ENCODE measurements around the gene RB1. TPM values are rescaled to one million over a fixed set of nuclear protein-coding genes. Genes with fewer than 3 reads are reported as not detected.

The RB1 gene
- total RNA-seq, 4 donors from 2014 or later = 18.2 to 79.2 (median 22.7) TPM

- Histone ChIP-seq H3K4me1 (no peaks in the 10 kb centered on the region), H3K27ac (no peak overlapping the region), H3K36me3 (no peaks in the 10 kb centered on the region), H3K9me3 (no peaks in the 10 kb centered on the region), H3K4me3 (no peak overlapping the region), H3K27me3 (no peaks in the 10 kb centered on the region)
- no peak for DNase-seq
- TF ChIP-seq POLR2A (IDR thresholded peaks at IDR 0.05) = no peak
- no peak for TF ChIP-seq CTCF (IDR thresholded peaks at IDR 0.05)
These were observed 126.3 kb downstream of the RB1 start for GRCh38 chr13:48429886-48430285.

- no peaks in the 10 kb centered on the region for H3K27me3 ChIP-seq
- DNase-seq = no peak
- H3K36me3 ChIP-seq = no peaks in the 10 kb centered on the region
- no peaks in the 10 kb centered on the region for H3K4me1 ChIP-seq
- H3K4me3 ChIP-seq = no peak overlapping the region
- no peaks in the 10 kb centered on the region for H3K9me3 ChIP-seq
- H3K27ac ChIP-seq = no peak overlapping the region
- TF ChIP-seq POLR2A (IDR thresholded peaks at IDR 0.05) (no peak), CTCF (IDR thresholded peaks at IDR 0.05) (no peak)
These were observed 127.9 kb downstream of the RB1 start for GRCh38 chr13:48431431-48431830.

- Histone ChIP-seq H3K9me3 (no peaks in the 10 kb centered on the region), H3K36me3 (no peaks in the 10 kb centered on the region), H3K27me3 (no peaks in the 10 kb centered on the region), H3K4me1 (no peaks in the 10 kb centered on the region), H3K4me3 (no peak overlapping the region), H3K27ac (no peak overlapping the region)
- no peak for TF ChIP-seq POLR2A (IDR thresholded peaks at IDR 0.05)
- no peak for TF ChIP-seq CTCF (IDR thresholded peaks at IDR 0.05)
- no peak for DNase-seq
These were observed 128.6 kb downstream of the RB1 start for GRCh38 chr13:48431987-48432615.

- Histone ChIP-seq H3K36me3 (no peaks in the 10 kb centered on the region), H3K9me3 (no peaks in the 10 kb centered on the region), H3K27ac (no peak overlapping the region), H3K27me3 (no peaks in the 10 kb centered on the region), H3K4me1 (no peaks in the 10 kb centered on the region), H3K4me3 (no peak overlapping the region)
- DNase-seq = no peak
- TF ChIP-seq POLR2A (IDR thresholded peaks at IDR 0.05) = no peak
- TF ChIP-seq CTCF (IDR thresholded peaks at IDR 0.05) = no peak
These were observed 130.6 kb downstream of the RB1 start for GRCh38 chr13:48434200-48434599.

- Histone ChIP-seq H3K4me1 (no peaks in the 10 kb centered on the region), H3K27ac (no peak overlapping the region), H3K27me3 (no peaks in the 10 kb centered on the region), H3K36me3 (no peaks in the 10 kb centered on the region), H3K9me3 (no peaks in the 10 kb centered on the region), H3K4me3 (no peak overlapping the region)
- no peak for DNase-seq
- TF ChIP-seq POLR2A (IDR thresholded peaks at IDR 0.05) (no peak), CTCF (IDR thresholded peaks at IDR 0.05) (no peak)
These were observed 133.2 kb downstream of the RB1 start for GRCh38 chr13:48436661-48437288.

Measured in Peyer's patch (tissue), 4 donors.